HEK293 (cell line): ENCODE data around the gene POLR1H.
A peak's percentile ranks its signal among the peaks of the same experiment; 100 is the strongest.

Experiments used
- CTCF ChIA-PET: fragments of 350-600 bp; formaldehyde crosslinking; extraction: SDS; loops from one replicate; lab custom pipeline; 2021; ENCODE audit warnings: antibody characterized with exemption; lab: Yijun Ruan, JAX
- POLR2A ChIA-PET: fragments of 300-600 bp; formaldehyde crosslinking; extraction: SDS; loops from one replicate; lab custom pipeline; 2020; ENCODE audit warnings: antibody characterized with exemption, inconsistent platforms; lab: Yijun Ruan, JAX
- H3K27ac ChIP-seq: fragments of 200-500 bp; sonication (Bioruptor generic); 2 replicates; pipeline ENCODE4 v1.5.1; 2014; ENCODE audit warnings: low read depth, low read length, control low read depth, inconsistent platforms; ENCODE audit errors: extremely low read depth
- H3K36me3 ChIP-seq, 2 experiments: fragments of 200-500 bp in 1 of 2; sonication (Bioruptor generic) in 1 of 2; 1 replicate in 1 of 2; 2 replicates in 1 of 2; pipeline ENCODE4 v1.5.1; 2014 to 2017; ENCODE audit warnings: inconsistent platforms in 2 of 2, low read length in 2 of 2; ENCODE audit not compliant: control insufficient read depth in 2 of 2, insufficient read depth in 1 of 2
- H3K4me1 ChIP-seq: fragments of 200-500 bp; sonication (Bioruptor generic); 2 replicates; pipeline ENCODE4 v1.5.1; 2014; ENCODE audit warnings: mild to moderate bottlenecking, low read length, inconsistent platforms; ENCODE audit not compliant: control insufficient read depth, insufficient read depth
- H3K4me3 ChIP-seq: 2 replicates; pipeline ENCODE4 v1.5.1; 2011; ENCODE audit warnings: low read depth, mild to moderate bottlenecking, control low read depth, low read length, moderate library complexity
- H3K9me3 ChIP-seq: fragments of 200-500 bp; sonication (Bioruptor generic); 2 replicates; pipeline ENCODE4 v1.5.1; 2014; ENCODE audit warnings: low read depth, low read length, inconsistent platforms; ENCODE audit not compliant: control insufficient read depth, insufficient read depth
- GFI1B ChIP-seq: fragments of 450-650 bp; formaldehyde crosslinking; IDR thresholded peaks from 2 replicates; pipeline ENCODE4 v1.5.1; 2016; ENCODE audit warnings: missing biosample characterization, missing genetic modification characterization
- GLIS1 ChIP-seq: fragments of 450-650 bp; formaldehyde crosslinking; IDR thresholded peaks from 2 replicates; pipeline ENCODE4 v1.5.1; 2016; ENCODE audit warnings: missing biosample characterization, missing genetic modification characterization
- PRDM1 ChIP-seq: fragments of 450-650 bp; formaldehyde crosslinking; IDR thresholded peaks from 2 replicates; pipeline ENCODE4; 2016; ENCODE audit warnings: missing biosample characterization, missing genetic modification characterization
- SALL2 ChIP-seq: fragments of 450-650 bp; formaldehyde crosslinking; IDR thresholded peaks from 2 replicates; pipeline ENCODE4 v1.5.0; 2017; ENCODE audit warnings: missing biosample characterization, mild to moderate bottlenecking, missing genetic modification characterization, borderline replicate concordance
- YY2 ChIP-seq: fragments of 450-650 bp; formaldehyde crosslinking; IDR thresholded peaks from 2 replicates; pipeline ENCODE4 v1.5.1; 2016; ENCODE audit warnings: missing biosample characterization, missing genetic modification characterization
- ZBTB48 ChIP-seq: fragments of 450-650 bp; formaldehyde crosslinking; IDR thresholded peaks from 2 replicates; pipeline ENCODE4 v1.5.1; 2016; ENCODE audit warnings: missing biosample characterization, missing genetic modification characterization
- ZFP69B ChIP-seq: fragments of 450-650 bp; formaldehyde crosslinking; IDR thresholded peaks from 2 replicates; pipeline ENCODE4 v1.5.1; 2016; ENCODE audit warnings: missing biosample characterization, missing genetic modification characterization
- ZNF138 ChIP-seq: fragments of 450-650 bp; formaldehyde crosslinking; IDR thresholded peaks from 2 replicates; pipeline ENCODE4 v1.5.1; 2016; ENCODE audit warnings: missing biosample characterization, missing genetic modification characterization, borderline replicate concordance
- ZNF214 ChIP-seq: fragments of 450-650 bp; formaldehyde crosslinking; IDR thresholded peaks from 2 replicates; pipeline ENCODE4 v1.5.1; 2017; ENCODE audit warnings: missing biosample characterization, mild to moderate bottlenecking, missing genetic modification characterization, borderline replicate concordance
- ZNF24 ChIP-seq: fragments of 450-650 bp; formaldehyde crosslinking; IDR thresholded peaks from 2 replicates; pipeline ENCODE4 v1.5.1; 2016; ENCODE audit warnings: missing biosample characterization, missing genetic modification characterization
- ZNF335 ChIP-seq: fragments of 450-650 bp; formaldehyde crosslinking; conservative IDR thresholded peaks from 2 replicates; pipeline ENCODE4 v1.5.1; 2016; ENCODE audit warnings: missing biosample characterization, missing genetic modification characterization
- ZNF341 ChIP-seq: fragments of 450-650 bp; formaldehyde crosslinking; IDR thresholded peaks from 2 replicates; pipeline ENCODE4; 2016; ENCODE audit warnings: low read depth, missing biosample characterization, missing genetic modification characterization
- ZNF394 ChIP-seq: fragments of 450-650 bp; formaldehyde crosslinking; IDR thresholded peaks from 2 replicates; pipeline ENCODE4 v1.5.1; 2016; ENCODE audit warnings: missing biosample characterization, missing genetic modification characterization, mild to moderate bottlenecking, moderate library complexity, borderline replicate concordance
- ZNF404 ChIP-seq: fragments of 450-650 bp; formaldehyde crosslinking; IDR thresholded peaks from 2 replicates; pipeline ENCODE4 v1.5.1; 2017; ENCODE audit warnings: missing biosample characterization, missing genetic modification characterization
- ZNF514 ChIP-seq: fragments of 450-650 bp; formaldehyde crosslinking; IDR thresholded peaks from 2 replicates; pipeline ENCODE4 v1.5.1; 2016; ENCODE audit warnings: missing biosample characterization, missing genetic modification characterization
- ZNF529 ChIP-seq: fragments of 450-650 bp; formaldehyde crosslinking; IDR thresholded peaks from 2 replicates; pipeline ENCODE4 v1.5.1; 2017; ENCODE audit warnings: missing genetic modification characterization, missing biosample characterization; ENCODE audit not compliant: insufficient replicate concordance
- ZNF560 ChIP-seq: fragments of 450-650 bp; formaldehyde crosslinking; IDR thresholded peaks from 2 replicates; pipeline ENCODE4 v1.5.1; 2017; ENCODE audit warnings: missing biosample characterization, missing genetic modification characterization, borderline replicate concordance
- ZNF600 ChIP-seq: fragments of 450-650 bp; formaldehyde crosslinking; IDR thresholded peaks from 2 replicates; pipeline ENCODE4 v1.5.1; 2016; ENCODE audit warnings: missing biosample characterization, missing genetic modification characterization
- TF ChIP-seq, protein P1 (sequence below): fragments of 450-650 bp; IDR thresholded peaks from 2 replicates; pipeline ENCODE4 v1.5.1; 2018; ENCODE audit warnings: missing biosample characterization, mild to moderate bottlenecking, missing genetic modification characterization
- TF ChIP-seq, protein P2 (sequence below): fragments of 450-650 bp; formaldehyde crosslinking; IDR thresholded peaks from 2 replicates; pipeline ENCODE4 v1.5.1; 2016; ENCODE audit warnings: missing biosample characterization, missing genetic modification characterization
- TF ChIP-seq, protein P3 (sequence below): fragments of 450-650 bp; formaldehyde crosslinking; IDR thresholded peaks from 2 replicates; pipeline ENCODE4 v1.5.1; 2017; ENCODE audit warnings: missing biosample characterization, mild to moderate bottlenecking, missing genetic modification characterization, moderate library complexity
- TF ChIP-seq, protein P4 (sequence below): fragments of 450-650 bp; formaldehyde crosslinking; IDR thresholded peaks from 2 replicates; pipeline ENCODE4 v1.5.1; 2016; ENCODE audit warnings: missing biosample characterization, missing genetic modification characterization
- TF ChIP-seq, protein P5 (sequence below): fragments of 450-650 bp; formaldehyde crosslinking; IDR thresholded peaks from 2 replicates; pipeline ENCODE4 v1.5.1; 2017; ENCODE audit warnings: missing biosample characterization, missing genetic modification characterization
- TF ChIP-seq, protein P6 (sequence below): fragments of 450-650 bp; formaldehyde crosslinking; IDR thresholded peaks from 2 replicates; pipeline ENCODE4 v1.5.1; 2016; ENCODE audit warnings: missing biosample characterization, missing genetic modification characterization

Gene POLR1H

DNA sequence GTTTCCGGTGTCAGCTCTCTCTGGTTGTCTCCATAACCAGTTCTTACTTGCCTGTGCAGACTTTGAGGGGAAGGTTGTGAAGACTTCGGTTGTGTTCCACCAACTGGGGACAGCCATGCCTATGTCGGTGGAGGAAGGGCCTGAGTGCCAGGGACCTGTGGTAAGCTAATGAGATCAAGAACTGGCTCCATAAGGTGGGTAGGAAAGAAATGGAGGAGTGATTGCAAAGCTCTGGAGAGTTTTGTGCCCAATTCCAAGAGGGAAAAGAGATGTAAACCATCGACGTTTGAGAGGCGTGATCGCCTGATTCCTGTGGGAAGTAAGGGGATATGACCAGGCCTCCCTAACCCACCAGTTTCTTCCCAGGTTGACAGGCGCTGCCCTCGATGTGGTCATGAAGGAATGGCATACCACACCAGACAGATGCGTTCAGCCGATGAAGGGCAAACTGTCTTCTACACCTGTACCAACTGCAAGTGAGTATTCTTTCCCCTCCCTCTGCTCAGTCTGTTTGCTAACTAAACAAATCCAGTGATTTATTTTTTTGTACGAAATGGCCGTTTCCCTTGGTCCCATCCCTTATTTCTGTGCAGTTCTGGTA, 893 bp downstream of the POLR1H start:
- H3K36me3 ChIP-seq, result peaks cover 22 to 35% of the 10 kb centered on the region in 2 experiments; a peak in 2 of 3 replicates
- peak overlapping the region; percentile 75 for H3K4me3 ChIP-seq
- peaks cover 7% of the 10 kb centered on the region for H3K4me1 ChIP-seq
- H3K27ac ChIP-seq, result peak overlapping the region; percentile 72
- POLR2A ChIA-PET, result interaction anchor here (0.8 to 3.4 kb wide), 10 partner anchors 10 to 152 kb away, joined by 4 to 36 read pairs (median 8); no protein-coding TSS in a partner anchor
- CTCF ChIA-PET, result interaction anchor here (0.6 to 2.0 kb wide), 8 partner anchors 16 to 106 kb away, joined by 3 to 9 read pairs (median 3); no protein-coding TSS in a partner anchor
- no peaks in the 10 kb centered on the region for H3K9me3 ChIP-seq
- TF ChIP-seq YY2, result 0 out of 2 replicates have a peak, but pooled peaks have one; percentile 39
- TF ChIP-seq ZNF560 (tag by site-specific recombination), result no peak
- TF ChIP-seq PRDM1 (tag by site-specific recombination), result peak; percentile 86; the same call in 1 of the 2 replicates
- peak; percentile 84 for TF ChIP-seq ZBTB48 (tag by site-specific recombination)
- TF ChIP-seq ZNF529 (tag by site-specific recombination), result no peak
- TF ChIP-seq ZNF24 (tag by site-specific recombination), result no peak
- TF ChIP-seq, protein P1, sequence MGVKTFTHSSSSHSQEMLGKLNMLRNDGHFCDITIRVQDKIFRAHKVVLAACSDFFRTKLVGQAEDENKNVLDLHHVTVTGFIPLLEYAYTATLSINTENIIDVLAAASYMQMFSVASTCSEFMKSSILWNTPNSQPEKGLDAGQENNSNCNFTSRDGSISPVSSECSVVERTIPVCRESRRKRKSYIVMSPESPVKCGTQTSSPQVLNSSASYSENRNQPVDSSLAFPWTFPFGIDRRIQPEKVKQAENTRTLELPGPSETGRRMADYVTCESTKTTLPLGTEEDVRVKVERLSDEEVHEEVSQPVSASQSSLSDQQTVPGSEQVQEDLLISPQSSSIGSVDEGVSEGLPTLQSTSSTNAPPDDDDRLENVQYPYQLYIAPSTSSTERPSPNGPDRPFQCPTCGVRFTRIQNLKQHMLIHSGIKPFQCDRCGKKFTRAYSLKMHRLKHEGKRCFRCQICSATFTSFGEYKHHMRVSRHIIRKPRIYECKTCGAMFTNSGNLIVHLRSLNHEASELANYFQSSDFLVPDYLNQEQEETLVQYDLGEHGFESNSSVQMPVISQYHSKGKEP, result no peak
- TF ChIP-seq ZFP69B (tag by site-specific recombination), result no peak
- no peak for TF ChIP-seq ZNF214 (tag by site-specific recombination)
- no peak for TF ChIP-seq ZNF404 (tag by site-specific recombination)
- TF ChIP-seq ZNF138 (tag by site-specific recombination), result no peak
- TF ChIP-seq ZNF394 (tag by site-specific recombination), result no peak
- TF ChIP-seq ZNF335 (tag by site-specific recombination), result peak; percentile 42; the same call in 1 of the 2 replicates
- TF ChIP-seq, protein P2, sequence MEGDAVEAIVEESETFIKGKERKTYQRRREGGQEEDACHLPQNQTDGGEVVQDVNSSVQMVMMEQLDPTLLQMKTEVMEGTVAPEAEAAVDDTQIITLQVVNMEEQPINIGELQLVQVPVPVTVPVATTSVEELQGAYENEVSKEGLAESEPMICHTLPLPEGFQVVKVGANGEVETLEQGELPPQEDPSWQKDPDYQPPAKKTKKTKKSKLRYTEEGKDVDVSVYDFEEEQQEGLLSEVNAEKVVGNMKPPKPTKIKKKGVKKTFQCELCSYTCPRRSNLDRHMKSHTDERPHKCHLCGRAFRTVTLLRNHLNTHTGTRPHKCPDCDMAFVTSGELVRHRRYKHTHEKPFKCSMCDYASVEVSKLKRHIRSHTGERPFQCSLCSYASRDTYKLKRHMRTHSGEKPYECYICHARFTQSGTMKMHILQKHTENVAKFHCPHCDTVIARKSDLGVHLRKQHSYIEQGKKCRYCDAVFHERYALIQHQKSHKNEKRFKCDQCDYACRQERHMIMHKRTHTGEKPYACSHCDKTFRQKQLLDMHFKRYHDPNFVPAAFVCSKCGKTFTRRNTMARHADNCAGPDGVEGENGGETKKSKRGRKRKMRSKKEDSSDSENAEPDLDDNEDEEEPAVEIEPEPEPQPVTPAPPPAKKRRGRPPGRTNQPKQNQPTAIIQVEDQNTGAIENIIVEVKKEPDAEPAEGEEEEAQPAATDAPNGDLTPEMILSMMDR (tag by site-specific recombination), result no peak
- TF ChIP-seq GLIS1 (tag by site-specific recombination), result no peak
- TF ChIP-seq, protein P3, sequence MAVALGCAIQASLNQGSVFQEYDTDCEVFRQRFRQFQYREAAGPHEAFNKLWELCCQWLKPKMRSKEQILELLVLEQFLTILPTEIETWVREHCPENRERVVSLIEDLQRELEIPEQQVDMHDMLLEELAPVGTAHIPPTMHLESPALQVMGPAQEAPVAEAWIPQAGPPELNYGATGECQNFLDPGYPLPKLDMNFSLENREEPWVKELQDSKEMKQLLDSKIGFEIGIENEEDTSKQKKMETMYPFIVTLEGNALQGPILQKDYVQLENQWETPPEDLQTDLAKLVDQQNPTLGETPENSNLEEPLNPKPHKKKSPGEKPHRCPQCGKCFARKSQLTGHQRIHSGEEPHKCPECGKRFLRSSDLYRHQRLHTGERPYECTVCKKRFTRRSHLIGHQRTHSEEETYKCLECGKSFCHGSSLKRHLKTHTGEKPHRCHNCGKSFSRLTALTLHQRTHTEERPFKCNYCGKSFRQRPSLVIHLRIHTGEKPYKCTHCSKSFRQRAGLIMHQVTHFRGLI (tag by site-specific recombination), result no peak
- TF ChIP-seq, protein P4, sequence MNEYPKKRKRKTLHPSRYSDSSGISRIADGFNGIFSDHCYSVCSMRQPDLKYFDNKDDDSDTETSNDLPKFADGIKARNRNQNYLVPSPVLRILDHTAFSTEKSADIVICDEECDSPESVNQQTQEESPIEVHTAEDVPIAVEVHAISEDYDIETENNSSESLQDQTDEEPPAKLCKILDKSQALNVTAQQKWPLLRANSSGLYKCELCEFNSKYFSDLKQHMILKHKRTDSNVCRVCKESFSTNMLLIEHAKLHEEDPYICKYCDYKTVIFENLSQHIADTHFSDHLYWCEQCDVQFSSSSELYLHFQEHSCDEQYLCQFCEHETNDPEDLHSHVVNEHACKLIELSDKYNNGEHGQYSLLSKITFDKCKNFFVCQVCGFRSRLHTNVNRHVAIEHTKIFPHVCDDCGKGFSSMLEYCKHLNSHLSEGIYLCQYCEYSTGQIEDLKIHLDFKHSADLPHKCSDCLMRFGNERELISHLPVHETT (tag by site-specific recombination), result no peak
- TF ChIP-seq, protein P5, sequence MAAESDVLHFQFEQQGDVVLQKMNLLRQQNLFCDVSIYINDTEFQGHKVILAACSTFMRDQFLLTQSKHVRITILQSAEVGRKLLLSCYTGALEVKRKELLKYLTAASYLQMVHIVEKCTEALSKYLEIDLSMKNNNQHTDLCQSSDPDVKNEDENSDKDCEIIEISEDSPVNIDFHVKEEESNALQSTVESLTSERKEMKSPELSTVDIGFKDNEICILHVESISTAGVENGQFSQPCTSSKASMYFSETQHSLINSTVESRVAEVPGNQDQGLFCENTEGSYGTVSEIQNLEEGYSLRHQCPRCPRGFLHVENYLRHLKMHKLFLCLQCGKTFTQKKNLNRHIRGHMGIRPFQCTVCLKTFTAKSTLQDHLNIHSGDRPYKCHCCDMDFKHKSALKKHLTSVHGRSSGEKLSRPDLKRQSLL, result peak; percentile 56; the same call in 1 of the 2 replicates
- TF ChIP-seq, protein P6, sequence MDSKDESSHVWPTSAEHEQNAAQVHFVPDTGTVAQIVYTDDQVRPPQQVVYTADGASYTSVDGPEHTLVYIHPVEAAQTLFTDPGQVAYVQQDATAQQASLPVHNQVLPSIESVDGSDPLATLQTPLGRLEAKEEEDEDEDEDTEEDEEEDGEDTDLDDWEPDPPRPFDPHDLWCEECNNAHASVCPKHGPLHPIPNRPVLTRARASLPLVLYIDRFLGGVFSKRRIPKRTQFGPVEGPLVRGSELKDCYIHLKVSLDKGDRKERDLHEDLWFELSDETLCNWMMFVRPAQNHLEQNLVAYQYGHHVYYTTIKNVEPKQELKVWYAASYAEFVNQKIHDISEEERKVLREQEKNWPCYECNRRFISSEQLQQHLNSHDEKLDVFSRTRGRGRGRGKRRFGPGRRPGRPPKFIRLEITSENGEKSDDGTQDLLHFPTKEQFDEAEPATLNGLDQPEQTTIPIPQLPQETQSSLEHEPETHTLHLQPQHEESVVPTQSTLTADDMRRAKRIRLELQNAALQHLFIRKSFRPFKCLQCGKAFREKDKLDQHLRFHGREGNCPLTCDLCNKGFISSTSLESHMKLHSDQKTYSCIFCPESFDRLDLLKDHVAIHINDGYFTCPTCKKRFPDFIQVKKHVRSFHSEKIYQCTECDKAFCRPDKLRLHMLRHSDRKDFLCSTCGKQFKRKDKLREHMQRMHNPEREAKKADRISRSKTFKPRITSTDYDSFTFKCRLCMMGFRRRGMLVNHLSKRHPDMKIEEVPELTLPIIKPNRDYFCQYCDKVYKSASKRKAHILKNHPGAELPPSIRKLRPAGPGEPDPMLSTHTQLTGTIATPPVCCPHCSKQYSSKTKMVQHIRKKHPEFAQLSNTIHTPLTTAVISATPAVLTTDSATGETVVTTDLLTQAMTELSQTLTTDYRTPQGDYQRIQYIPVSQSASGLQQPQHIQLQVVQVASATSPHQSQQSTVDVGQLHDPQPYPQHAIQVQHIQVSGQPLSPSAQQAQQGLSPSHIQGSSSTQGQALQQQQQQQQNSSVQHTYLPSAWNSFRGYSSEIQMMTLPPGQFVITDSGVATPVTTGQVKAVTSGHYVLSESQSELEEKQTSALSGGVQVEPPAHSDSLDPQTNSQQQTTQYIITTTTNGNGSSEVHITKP (tag by site-specific recombination), result no peak
- peak; percentile 32 for TF ChIP-seq ZNF600
- no peak for TF ChIP-seq GFI1B (tag by site-specific recombination)
- TF ChIP-seq ZNF514 (tag by site-specific recombination), result no peak
- TF ChIP-seq SALL2 (tag by site-specific recombination), result no peak
- TF ChIP-seq ZNF341 (tag by site-specific recombination), result peak; percentile 47; the same call in 1 of the 2 replicates
